Ovary (tissue), 9 donors: ENCODE results near the gene PLXNA4. TPM values are rescaled to one million over a fixed set of nuclear protein-coding genes. Genes with fewer than 3 reads are reported as not detected.

Experiments used
- DNase-seq, 5 donors: peaks; one replicate each; pipeline ENCODE4 v3.0.0-alpha.2; 2019 to 2020
- H3K27ac ChIP-seq, 2 donors: fragments of 200-600 bp; one replicate each; pipeline versions ENCODE4 v1.5.1 to v1.8.0; 2019 to 2022
- H3K27me3 ChIP-seq: fragments of 200-600 bp; one replicate; pipeline ENCODE4 v1.8.0; 2022
- H3K36me3 ChIP-seq: fragments of 200-600 bp; sonication (generic); one replicate; pipeline ENCODE4 v1.5.1; 2019
- H3K4me1 ChIP-seq: one replicate; pipeline ENCODE4 v1.8.1; 2013; ENCODE audit warnings: mild to moderate bottlenecking, moderate library complexity; ENCODE audit not compliant: insufficient read depth
- H3K4me3 ChIP-seq: fragments of 200-600 bp; sonication (generic); one replicate; pipeline ENCODE4 v1.5.1; 2017
- H3K9me3 ChIP-seq, 2 donors: fragments of 200-600 bp in 1 of 2; sonication (generic) in 1 of 2; one replicate each; pipeline versions ENCODE4 v1.5.1 to v1.8.1; 2013 to 2019; ENCODE audit warnings: mild to moderate bottlenecking in 1 of 2, moderate library complexity in 1 of 2
- CTCF ChIP-seq, 3 donors: fragments of 450-650 bp in 2 of 3; fragments of 200-600 bp in 1 of 3; IDR thresholded peaks; one replicate each; pipeline versions ENCODE4 v1.5.1 to v1.8.0; 2016 to 2022; ENCODE audit warnings: antibody characterized with exemption in 3 of 3, mild to moderate bottlenecking in 1 of 3
- EP300 ChIP-seq: sonication (generic); formaldehyde crosslinking; IDR thresholded peaks from one replicate; pipeline ENCODE4 v1.6.1; 2017; ENCODE audit warnings: antibody characterized with exemption
- POLR2A ChIP-seq: fragments of 450-650 bp; IDR thresholded peaks from one replicate; pipeline ENCODE4 v1.6.1; 2017; ENCODE audit warnings: antibody characterized with exemption, mild to moderate bottlenecking, moderate library complexity
- WGBS, 3 donors: extraction: QIAGEN DNeasy Blood & Tissue Kit in 1 of 3; methylation state at CpG; one replicate each; pipeline versions ENCODE4 v1.1.5 to v1.1.7; 2013 to 2017; 5-methylcytosine and 5-hydroxymethylcytosine counted together
- intact Hi-C, 4 donors: fragments of 100-400 bp; cut with DNase I; formaldehyde crosslinking; loops; one replicate each; pipeline versions ENCODE4 v1.11.0 to v1.15.1; 2022 to 2023
- polyA plus RNA-seq, 2 donors: library from polyadenylated mRNA; stranded (reverse); fragments of 200-250 nt in 1 of 2; fragments of 350-450 nt in 1 of 2; fragmentation: Illumina TruSeq in 1 of 2; extraction: RNeasy Lipid Tissue Mini Kit (QIAGEN cat#74804) in 1 of 2; gene quantifications; one replicate each; pipeline ENCODE4 v1.2.3, GENCODE V29; 2013 to 2014
- total RNA-seq, 7 donors: library from RNA; depleted of rRNA in 2 of 7; stranded (reverse); fragments of >200 nt in 2 of 7; fragmentation: NEBNext Ultra II Directional in 3 of 7; extraction: Animal tissue kit (Norgen Biotek cat#: 25700) in 3 of 7; gene quantifications; one replicate each; pipeline versions ENCODE4 v1.1.0 to v1.2.4, GENCODE V29; 2016 to 2023
- donor health status: DM: no; HTN: no; CAD: no; lungs with moderate emphysema.
- donor health status: DM: no; HTN: no; CAD: no.
- donor health status: Bipolar disorder and iron deficiency.
- donor health status: DM: yes; HTN: yes; CAD: no.
- donor health status: DM: no; HTN: no; CAD: no.
- donor health status: DM: yes; HTN: yes; CAD: no.

Gene PLXNA4
- total and polyA plus RNA-seq, 9 donors, result 5.1 to 39.9 (median 11.4) TPM

DNA sequence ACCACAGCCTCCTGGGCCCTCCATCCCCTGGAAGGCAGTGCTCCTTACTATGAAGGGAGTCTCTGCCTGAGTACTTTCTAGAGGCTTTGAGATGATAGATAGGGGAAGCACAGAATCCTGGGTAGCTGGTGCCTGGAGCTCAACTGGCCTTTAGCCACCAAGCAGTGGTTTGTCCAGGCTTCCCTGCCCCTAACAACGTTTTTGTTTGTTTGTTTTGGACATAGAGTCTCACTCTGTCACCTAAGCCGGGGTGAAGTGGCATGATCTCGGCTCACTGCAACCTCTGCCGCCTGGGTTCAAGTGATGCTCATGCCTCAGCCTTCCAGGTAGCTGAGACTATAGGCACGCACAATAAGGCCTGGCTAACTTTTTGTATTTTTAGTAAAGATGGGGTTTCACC lies 289.4 kb downstream of the PLXNA4 start:
- Histone ChIP-seq H3K27ac (no peak overlapping the region), H3K9me3 (no peaks in the 10 kb centered on the region), H3K36me3 (no peaks in the 10 kb centered on the region), H3K27me3 (no peaks in the 10 kb centered on the region), H3K4me1 (no peaks in the 10 kb centered on the region), H3K4me3 (no peak overlapping the region)
- WGBS, 3 donors, result 73 to 80% (median 78%) methylated on average over 5 of the region's 5 CpGs
- TF ChIP-seq POLR2A (no peak), EP300 (no peak), CTCF (IDR thresholded peaks at IDR 0.05) (no peak)
- intact Hi-C loops, result no loop called here
- DNase-seq, result no peak

- Histone ChIP-seq H3K9me3 (no peaks in the 10 kb centered on the region), H3K4me3 (no peak overlapping the region), H3K27me3 (no peaks in the 10 kb centered on the region), H3K27ac (no peak overlapping the region), H3K36me3 (no peaks in the 10 kb centered on the region), H3K4me1 (peaks cover 6% of the 10 kb centered on the region)
- 63 to 73% (median 70%) methylated on average over 2 of the region's 2 CpGs for WGBS, 3 donors
- no peak for DNase-seq
- TF ChIP-seq CTCF (IDR thresholded peaks at IDR 0.05) (no peak), EP300 (no peak)
- intact Hi-C loops, result no loop called here
These were observed 295.9 kb downstream of the PLXNA4 start for GRCh38 chr7:132280335-132280734.

DNA sequence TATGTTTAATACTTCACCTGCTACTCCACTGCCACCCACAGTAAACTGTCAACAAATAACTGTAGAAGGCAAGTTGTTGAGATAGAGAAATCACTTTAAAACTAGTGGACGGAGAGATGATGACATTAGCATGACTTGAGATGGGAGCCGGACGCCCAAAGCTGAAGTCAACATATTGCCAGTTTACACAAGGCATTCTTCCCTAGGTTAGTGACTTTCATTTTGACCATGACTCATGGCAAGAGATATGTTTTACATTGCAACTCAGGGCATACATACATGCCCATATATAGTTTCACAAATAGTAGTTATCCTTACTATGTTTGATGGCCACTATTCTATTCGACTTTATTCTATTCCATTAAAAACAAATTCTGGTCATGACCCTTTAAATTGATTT lies 296.6 kb downstream of the PLXNA4 start:
- TF ChIP-seq POLR2A, result no peak
- no peak for TF ChIP-seq CTCF (IDR thresholded peaks at IDR 0.05)
- TF ChIP-seq EP300, result no peak
- peaks cover 6% of the 10 kb centered on the region for H3K4me1 ChIP-seq
- H3K27me3 ChIP-seq, result no peaks in the 10 kb centered on the region
- intact Hi-C loops, result loop anchor here in 1 of 4 donors (5.0 kb wide), 1 partner anchor 52 kb away; no protein-coding TSS in a partner anchor
- H3K4me3 ChIP-seq, result no peak overlapping the region
- H3K9me3 ChIP-seq, result no peaks in the 10 kb centered on the region
- H3K27ac ChIP-seq, result no peak overlapping the region
- DNase-seq, result no peak
- 87 to 93% (median 92%) methylated on average over 4 of the region's 4 CpGs for whole genome bisulfite sequencing, 3 donors
- H3K36me3 ChIP-seq, result no peaks in the 10 kb centered on the region

DNA sequence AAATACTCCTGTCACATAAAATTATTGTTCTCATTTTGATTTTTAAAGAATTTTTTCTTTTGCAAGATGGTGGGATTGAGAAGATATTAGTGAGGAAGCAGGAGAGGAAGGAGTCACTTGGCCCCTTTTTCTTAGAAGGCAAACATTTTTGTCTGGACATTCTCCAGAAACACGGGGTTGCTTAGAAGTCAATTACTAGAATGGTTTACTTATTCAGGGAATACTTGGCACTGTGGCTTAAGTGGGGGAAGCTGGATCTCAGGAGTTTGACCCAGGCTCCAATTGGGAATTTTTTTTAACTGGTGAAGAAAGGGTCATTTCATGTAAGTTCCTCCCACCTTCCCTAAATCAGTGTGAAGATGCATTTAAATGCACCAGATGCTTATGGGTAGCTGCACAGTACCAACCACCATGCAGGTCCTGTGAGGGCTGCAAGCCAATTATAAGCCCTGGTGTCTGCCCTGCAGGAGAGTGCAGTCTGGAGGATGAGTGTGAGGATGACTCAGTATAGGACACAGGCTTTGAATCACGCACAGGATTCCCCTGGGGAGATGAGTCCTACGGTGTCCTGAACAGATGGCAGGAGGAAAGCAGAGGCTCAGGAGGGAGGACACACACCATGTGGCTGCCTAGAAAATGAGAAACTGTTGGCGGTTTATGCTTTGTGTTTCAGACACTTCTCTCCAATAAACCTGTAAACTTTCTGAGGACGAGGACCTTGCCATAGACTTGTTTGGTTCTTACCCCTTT lies 299.1 kb downstream of the PLXNA4 start:
- Histone ChIP-seq H3K27ac (no peak overlapping the region), H3K27me3 (no peaks in the 10 kb centered on the region), H3K4me1 (peaks cover 6% of the 10 kb centered on the region), H3K9me3 (no peaks in the 10 kb centered on the region), H3K36me3 (no peaks in the 10 kb centered on the region), H3K4me3 (no peak overlapping the region)
- intact Hi-C loops, result loop anchor here in 1 of 4 donors (5.0 kb wide), 1 partner anchor 50 kb away; no protein-coding TSS in a partner anchor
- WGBS, 3 donors, result 38 to 42% (median 41%) methylated on average over 5 of the region's 5 CpGs
- TF ChIP-seq CTCF (IDR thresholded peaks at IDR 0.05) (no peak), EP300 (no peak), POLR2A (no peak)
- no peak for DNase-seq
